ENCODE data around the gene KRT8. TPM values are rescaled to one million over a fixed set of nuclear protein-coding genes. Genes with fewer than 3 reads are reported as not detected.
"Not testable (repeated sequence)": the region's sequence is repeated elsewhere in the genome, so short reads cannot be mapped to it uniquely, and the experiment has no call there.

KRT8 gene
- 0.46 and 3.0 TPM in 2 replicates for polyA plus RNA-seq
- 0.35 and 0.49 TPM in 2 replicates for polyA minus RNA-seq

DNA sequence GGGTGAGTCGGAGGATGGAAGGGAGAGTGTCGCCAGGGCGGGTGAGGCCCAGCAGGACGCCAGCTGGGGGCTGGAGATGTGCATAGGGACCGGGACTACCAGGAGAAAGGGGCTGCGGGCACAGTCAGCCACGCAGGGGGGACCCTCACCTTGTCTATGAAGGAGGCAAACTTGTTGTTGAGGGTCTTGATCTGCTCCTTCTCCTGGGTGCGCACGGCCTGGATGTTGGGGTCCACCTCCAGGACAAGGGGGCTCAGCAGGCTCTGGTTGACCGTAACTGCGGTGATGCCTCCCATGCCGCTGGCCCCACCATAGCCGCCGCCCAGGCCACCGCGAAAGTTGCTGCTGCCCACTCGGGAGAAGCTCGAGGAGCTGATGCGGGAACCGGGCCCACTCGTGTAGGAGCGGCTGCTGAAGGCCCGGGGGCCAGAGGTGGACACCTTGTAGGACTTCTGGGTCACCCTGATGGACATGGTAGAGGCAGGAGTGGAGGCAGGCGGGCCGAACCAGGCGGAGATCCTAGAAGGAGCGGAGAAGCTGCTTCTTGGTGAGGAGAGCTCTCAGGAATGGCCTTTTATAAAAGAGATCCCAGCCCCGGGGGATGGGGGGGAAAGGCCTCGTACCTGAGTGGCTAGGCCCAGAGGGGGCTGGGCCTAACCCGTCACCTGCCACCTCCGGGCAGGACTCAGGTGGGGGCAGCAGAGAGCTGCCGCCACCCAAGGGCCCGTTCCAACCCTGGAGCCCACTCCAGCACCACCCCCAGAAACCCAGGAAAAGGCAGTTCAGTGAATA lies at the start of gene KRT8:
KRT8 (minus strand) TSS at position 568 of the 792 bp plus-strand sequence; CDS start at position 473, 95 bp downstream.
- H2AFZ ChIP-seq (ENCODE audit: low read depth, low read length); H3K27ac ChIP-seq (ENCODE audit: low read length): not testable (repeated sequence)

GRCh38 chr12:52953181-52953841 lies 48.4 kb upstream of the KRT8 start:
- Histone ChIP-seq H3K4me2 (ENCODE audit: low read length) (no peak overlapping the region), H4K20me1 (ENCODE audit: insufficient read depth) (no peaks in the 10 kb centered on the region), H3K27me3 (ENCODE audit: insufficient read depth, low read depth, low read length) (peaks cover 19% of the 10 kb centered on the region), H3K9ac (ENCODE audit: low read length) (no peak overlapping the region), H3K9me3 (ENCODE audit: low read length) (no peaks in the 10 kb centered on the region), H2AFZ (ENCODE audit: low read depth, low read length) (no peak overlapping the region), H3K9me2 (ENCODE audit: insufficient read depth, low read length) (no peaks in the 10 kb centered on the region), H3K79me2 (replicated peaks; ENCODE audit: insufficient read depth, low read length) (no peaks in the 10 kb centered on the region), H3K4me3 (ENCODE audit: low read length) (no peak overlapping the region), H3K36me3 (ENCODE audit: insufficient read depth, low read length) (no peaks in the 10 kb centered on the region), H3F3A (ENCODE audit: insufficient read depth, low read length, poor library complexity, severe bottlenecking) (no peaks in the 10 kb centered on the region), H3K27ac (ENCODE audit: low read length) (no peak overlapping the region)
- TF ChIP-seq TAF1 (IDR thresholded peaks at IDR 0.05; ENCODE audit: low read depth) = no peak
- TF ChIP-seq RAD21 (conservative IDR thresholded peaks at IDR 0.05) = no peak
- TF ChIP-seq, protein P1, sequence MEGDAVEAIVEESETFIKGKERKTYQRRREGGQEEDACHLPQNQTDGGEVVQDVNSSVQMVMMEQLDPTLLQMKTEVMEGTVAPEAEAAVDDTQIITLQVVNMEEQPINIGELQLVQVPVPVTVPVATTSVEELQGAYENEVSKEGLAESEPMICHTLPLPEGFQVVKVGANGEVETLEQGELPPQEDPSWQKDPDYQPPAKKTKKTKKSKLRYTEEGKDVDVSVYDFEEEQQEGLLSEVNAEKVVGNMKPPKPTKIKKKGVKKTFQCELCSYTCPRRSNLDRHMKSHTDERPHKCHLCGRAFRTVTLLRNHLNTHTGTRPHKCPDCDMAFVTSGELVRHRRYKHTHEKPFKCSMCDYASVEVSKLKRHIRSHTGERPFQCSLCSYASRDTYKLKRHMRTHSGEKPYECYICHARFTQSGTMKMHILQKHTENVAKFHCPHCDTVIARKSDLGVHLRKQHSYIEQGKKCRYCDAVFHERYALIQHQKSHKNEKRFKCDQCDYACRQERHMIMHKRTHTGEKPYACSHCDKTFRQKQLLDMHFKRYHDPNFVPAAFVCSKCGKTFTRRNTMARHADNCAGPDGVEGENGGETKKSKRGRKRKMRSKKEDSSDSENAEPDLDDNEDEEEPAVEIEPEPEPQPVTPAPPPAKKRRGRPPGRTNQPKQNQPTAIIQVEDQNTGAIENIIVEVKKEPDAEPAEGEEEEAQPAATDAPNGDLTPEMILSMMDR (IDR thresholded peaks at IDR 0.05; ENCODE audit: poor library complexity, severe bottlenecking) = no peak
- no peak for TF ChIP-seq EP300 (conservative IDR thresholded peaks at IDR 0.05; ENCODE audit: poor library complexity, severe bottlenecking)
- TF ChIP-seq, protein P2, sequence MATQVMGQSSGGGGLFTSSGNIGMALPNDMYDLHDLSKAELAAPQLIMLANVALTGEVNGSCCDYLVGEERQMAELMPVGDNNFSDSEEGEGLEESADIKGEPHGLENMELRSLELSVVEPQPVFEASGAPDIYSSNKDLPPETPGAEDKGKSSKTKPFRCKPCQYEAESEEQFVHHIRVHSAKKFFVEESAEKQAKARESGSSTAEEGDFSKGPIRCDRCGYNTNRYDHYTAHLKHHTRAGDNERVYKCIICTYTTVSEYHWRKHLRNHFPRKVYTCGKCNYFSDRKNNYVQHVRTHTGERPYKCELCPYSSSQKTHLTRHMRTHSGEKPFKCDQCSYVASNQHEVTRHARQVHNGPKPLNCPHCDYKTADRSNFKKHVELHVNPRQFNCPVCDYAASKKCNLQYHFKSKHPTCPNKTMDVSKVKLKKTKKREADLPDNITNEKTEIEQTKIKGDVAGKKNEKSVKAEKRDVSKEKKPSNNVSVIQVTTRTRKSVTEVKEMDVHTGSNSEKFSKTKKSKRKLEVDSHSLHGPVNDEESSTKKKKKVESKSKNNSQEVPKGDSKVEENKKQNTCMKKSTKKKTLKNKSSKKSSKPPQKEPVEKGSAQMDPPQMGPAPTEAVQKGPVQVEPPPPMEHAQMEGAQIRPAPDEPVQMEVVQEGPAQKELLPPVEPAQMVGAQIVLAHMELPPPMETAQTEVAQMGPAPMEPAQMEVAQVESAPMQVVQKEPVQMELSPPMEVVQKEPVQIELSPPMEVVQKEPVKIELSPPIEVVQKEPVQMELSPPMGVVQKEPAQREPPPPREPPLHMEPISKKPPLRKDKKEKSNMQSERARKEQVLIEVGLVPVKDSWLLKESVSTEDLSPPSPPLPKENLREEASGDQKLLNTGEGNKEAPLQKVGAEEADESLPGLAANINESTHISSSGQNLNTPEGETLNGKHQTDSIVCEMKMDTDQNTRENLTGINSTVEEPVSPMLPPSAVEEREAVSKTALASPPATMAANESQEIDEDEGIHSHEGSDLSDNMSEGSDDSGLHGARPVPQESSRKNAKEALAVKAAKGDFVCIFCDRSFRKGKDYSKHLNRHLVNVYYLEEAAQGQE (IDR thresholded peaks at IDR 0.05; ENCODE audit: borderline replicate concordance) = no peak
- no peak for TF ChIP-seq MXI1 (conservative IDR thresholded peaks at IDR 0.05; ENCODE audit: poor library complexity, severe bottlenecking)
- no peak for TF ChIP-seq EZH2 (IDR thresholded peaks at IDR 0.05; ENCODE audit: borderline replicate concordance, insufficient read depth, low read length, poor library complexity, severe bottlenecking)
- TF ChIP-seq POLR2AphosphoS5 (IDR thresholded peaks at IDR 0.05) = no peak
- no peak for TF ChIP-seq SMC3 (conservative IDR thresholded peaks at IDR 0.05; ENCODE audit: poor library complexity)

More for the DNA sequence above, at the start of gene KRT8:
- not testable (repeated sequence) for H3K4me3 ChIP-seq (ENCODE audit: low read length); H3K79me2 ChIP-seq (replicated peaks; ENCODE audit: insufficient read depth, low read length); H3K36me3 ChIP-seq (ENCODE audit: insufficient read depth, low read length); H3K9ac ChIP-seq (ENCODE audit: low read length); H4K20me1 ChIP-seq (ENCODE audit: insufficient read depth); H3K4me2 ChIP-seq (ENCODE audit: low read length); H3K9me2 ChIP-seq (ENCODE audit: insufficient read depth, low read length); H3F3A ChIP-seq (ENCODE audit: insufficient read depth, low read length, poor library complexity, severe bottlenecking); H3K9me3 ChIP-seq (ENCODE audit: low read length)
- H3K27me3 ChIP-seq (ENCODE audit: insufficient read depth, low read depth, low read length) = peaks cover 15% of the 10 kb centered on the region
